Right renal cortex interstitium (tissue), 3 donors: ENCODE data around the gene OSBPL5. TPM values are rescaled to one million over a fixed set of nuclear protein-coding genes. Genes with fewer than 3 reads are reported as not detected.

Experiments used
- DNase-seq, 3 donors: peaks; one replicate each; pipeline ENCODE4 v3.0.0-alpha.2; 2013; ENCODE audit warnings: low read depth in 3 of 3, low spot score in 2 of 3
- polyA plus RNA-seq, 3 donors: library from polyadenylated mRNA; unstranded; fragments of 120-200 nt; gene quantifications; one replicate each; pipeline ENCODE4 v1.2.1, GENCODE V29; 2013; ENCODE audit not compliant: insufficient read length in 3 of 3

OSBPL5 gene
- polyA plus RNA-seq: 10 to 100 TPM; 15.7 to 17.5 (median 16.5) TPM

- DNase-seq: no peak
Measured at GRCh38 chr11:3165152-3165705, at the start of gene OSBPL5. Gene OSBPL5 (minus strand): TSS chr11:3165310. CDS start chr11:3129148, 36,162 bp downstream.

GRCh38 chr11:3214420-3214699 lies 49.2 kb upstream of the OSBPL5 start:
- DNase-seq: no peak

GRCh38 chr11:3213659-3214419 lies 48.7 kb upstream of the OSBPL5 start:
- no peak for DNase-seq

GRCh38 chr11:3208272-3208671 lies 43.2 kb upstream of the OSBPL5 start:
- DNase-seq: no peak

GRCh38 chr11:3207526-3208189 lies 42.5 kb upstream of the OSBPL5 start:
- DNase-seq: no peak

- no peak for DNase-seq
Measured at GRCh38 chr11:3206922-3207204, 41.8 kb upstream of the OSBPL5 start.

- no peak for DNase-seq
Measured at GRCh38 chr11:3206156-3206921, 41.2 kb upstream of the OSBPL5 start.

- no peak for DNase-seq
Measured at GRCh38 chr11:3205261-3206155, 40.4 kb upstream of the OSBPL5 start.

GRCh38 chr11:3204141-3205015 lies 39.3 kb upstream of the OSBPL5 start:
- DNase-seq: no peak

GRCh38 chr11:3203221-3204043 lies 38.3 kb upstream of the OSBPL5 start:
- no peak for DNase-seq

- DNase-seq: no peak
Measured at GRCh38 chr11:3202759-3203158, 37.6 kb upstream of the OSBPL5 start.

GRCh38 chr11:3202305-3202704 lies 37.2 kb upstream of the OSBPL5 start:
- no peak for DNase-seq

- no peak for DNase-seq
Measured at GRCh38 chr11:3201677-3202181, 36.6 kb upstream of the OSBPL5 start.

- no peak for DNase-seq
Measured at GRCh38 chr11:3201112-3201581, 36.0 kb upstream of the OSBPL5 start.

- DNase-seq: no peak
Measured at GRCh38 chr11:3200388-3201111, 35.4 kb upstream of the OSBPL5 start.

- DNase-seq: no peak
Measured at GRCh38 chr11:3199537-3200295, 34.6 kb upstream of the OSBPL5 start.

GRCh38 chr11:3198815-3199214 lies 33.7 kb upstream of the OSBPL5 start:
- DNase-seq: no peak
